GM19193 (cell line): ENCODE measurements around the gene MZF1.
A peak's percentile ranks its signal among the peaks of the same experiment; 100 is the strongest.

Source experiments
- POLR2A ChIP-seq: IDR thresholded peaks from 4 replicates; pipeline ENCODE4 v1.6.1; 2011; ENCODE audit not compliant: insufficient read depth, insufficient read length; ENCODE audit errors: extremely low read depth

The MZF1 gene

DNA sequence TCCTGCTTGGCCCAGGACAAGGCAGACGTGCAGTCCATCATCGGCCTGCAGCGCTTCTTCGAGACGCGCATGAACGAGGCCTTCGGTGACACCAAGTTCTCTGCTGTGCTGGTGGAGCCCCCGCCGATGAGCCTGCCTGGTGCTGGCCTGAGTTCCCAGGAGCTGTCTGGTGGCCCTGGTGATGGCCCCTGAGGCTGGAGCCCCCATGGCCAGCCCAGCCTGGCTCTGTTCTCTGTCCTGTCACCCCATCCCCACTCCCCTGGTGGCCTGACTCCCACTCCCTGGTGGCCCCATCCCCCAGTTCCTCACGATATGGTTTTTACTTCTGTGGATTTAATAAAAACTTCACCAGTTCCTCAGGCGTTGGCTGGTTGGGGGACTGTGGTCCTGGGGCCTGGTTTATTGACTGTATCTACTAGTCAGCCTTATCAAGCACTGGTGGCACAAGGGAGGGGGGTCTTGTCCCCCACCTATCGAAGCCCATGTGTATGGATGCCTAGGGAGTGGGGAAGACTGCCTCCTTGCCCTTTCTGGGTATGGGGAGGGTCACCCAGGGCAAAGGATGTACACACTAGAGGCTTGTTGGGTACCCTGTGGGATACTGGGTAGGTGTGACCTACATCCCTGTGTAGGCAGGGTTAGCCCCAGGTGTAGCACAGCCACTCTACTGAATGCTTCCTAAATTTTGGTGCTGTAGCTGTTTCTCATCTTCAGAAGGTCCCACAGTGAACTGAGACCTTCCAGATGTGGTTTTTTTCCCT, 22.6 kb downstream of the MZF1 start:
- no peak for TF ChIP-seq POLR2A

DNA sequence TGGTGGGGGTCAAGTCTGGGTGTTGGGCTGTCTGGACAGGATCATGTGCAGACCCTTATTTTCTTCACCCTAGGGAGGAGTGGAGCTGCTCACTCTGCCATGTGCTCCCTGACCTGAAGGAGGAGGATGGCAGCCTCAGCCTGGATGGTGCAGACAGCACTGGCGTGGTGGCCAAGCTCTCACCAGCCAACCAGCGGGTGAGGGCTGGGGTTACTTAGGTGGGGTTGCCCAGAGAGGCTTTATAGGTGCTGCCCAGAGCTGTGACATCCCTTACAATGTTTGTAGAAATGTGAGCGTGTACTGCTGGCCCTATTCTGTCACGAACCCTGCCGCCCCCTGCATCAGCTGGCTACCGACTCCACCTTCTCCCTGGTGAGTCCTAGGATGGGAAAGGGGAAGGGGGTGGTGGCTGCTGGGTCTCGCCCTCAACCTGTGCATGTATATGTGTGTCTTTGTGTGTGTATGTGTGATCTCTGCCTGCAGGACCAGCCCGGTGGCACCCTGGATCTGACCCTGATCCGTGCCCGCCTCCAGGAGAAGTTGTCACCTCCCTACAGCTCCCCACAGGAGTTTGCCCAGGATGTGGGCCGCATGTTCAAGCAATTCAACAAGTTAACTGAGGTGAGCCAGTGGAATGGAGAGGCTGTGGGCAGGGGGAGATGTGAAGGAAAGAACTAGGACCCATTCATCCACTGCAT, 23.3 kb downstream of the MZF1 start:
- no peak for TF ChIP-seq POLR2A

DNA sequence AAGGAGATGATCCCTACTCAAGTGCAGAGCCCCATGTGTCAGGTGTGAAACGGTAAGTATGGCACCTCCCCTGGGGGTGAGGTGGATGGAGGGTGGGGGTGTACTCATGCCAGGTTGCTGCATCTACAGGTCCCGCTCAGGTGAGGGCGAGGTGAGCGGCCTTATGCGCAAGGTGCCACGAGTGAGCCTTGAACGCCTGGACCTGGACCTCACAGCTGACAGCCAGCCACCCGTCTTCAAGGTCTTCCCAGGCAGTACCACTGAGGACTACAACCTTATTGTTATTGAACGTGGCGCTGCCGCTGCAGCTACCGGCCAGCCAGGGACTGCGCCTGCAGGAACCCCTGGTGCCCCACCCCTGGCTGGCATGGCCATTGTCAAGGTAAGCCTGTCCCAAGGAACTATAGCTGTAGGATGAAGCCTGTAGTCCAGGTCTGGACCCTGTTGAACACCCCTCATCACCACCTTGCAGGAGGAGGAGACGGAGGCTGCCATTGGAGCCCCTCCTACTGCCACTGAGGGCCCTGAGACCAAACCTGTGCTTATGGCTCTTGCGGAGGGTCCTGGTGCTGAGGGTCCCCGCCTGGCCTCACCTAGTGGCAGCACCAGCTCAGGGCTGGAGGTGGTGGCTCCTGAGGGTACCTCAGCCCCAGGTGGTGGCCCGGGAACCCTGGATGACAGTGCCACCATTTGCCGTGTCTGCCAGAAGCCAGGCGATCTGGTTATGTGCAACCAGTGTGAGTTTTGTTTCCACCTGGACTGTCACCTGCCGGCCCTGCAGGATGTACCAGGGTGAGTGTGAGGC, 24.1 kb downstream of the MZF1 start:
- TF ChIP-seq POLR2A = no peak

DNA sequence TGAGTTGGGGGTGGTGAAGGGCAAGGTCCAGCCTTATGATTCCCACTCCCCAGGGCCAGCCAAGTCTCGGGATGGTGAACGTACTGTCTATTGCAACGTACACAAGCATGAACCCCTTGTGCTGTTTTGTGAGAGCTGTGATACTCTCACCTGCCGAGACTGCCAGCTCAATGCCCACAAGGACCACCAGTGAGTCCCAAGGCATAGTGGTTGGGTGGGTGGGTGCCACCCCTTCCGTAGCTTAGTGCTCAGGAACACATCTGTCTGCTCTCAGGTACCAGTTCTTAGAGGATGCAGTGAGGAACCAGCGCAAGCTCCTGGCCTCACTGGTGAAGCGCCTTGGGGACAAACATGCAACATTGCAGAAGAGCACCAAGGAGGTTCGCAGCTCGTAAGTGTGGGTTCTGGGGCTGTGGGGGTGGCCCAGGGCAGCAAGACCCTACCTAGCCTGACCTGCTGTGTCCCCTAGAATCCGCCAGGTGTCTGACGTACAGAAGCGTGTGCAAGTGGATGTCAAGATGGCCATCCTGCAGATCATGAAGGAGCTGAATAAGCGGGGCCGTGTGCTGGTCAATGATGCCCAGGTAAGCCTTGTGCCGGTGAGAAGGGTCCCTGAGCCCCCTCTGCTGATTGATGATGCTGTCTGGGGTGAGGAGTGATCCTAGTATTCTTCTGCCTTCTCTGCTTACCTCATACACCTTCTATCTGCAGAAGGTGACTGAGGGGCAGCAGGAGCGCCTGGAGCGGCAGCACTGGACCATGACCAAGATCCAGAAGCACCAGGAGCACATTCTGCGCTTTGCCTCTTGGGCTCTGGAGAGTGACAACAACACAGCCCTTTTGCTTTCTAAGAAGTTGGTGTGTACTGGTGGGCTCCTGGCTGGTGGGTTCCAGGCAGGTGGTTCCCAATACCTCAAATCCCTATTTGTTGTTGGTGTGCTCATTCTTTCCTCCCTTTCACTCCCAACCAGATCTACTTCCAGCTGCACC, 25.5 kb downstream of the MZF1 start:
- TF ChIP-seq POLR2A = no peak

GRCh38 chr19:58546019-58546530, 27.1 kb downstream of the MZF1 start:
- no peak for TF ChIP-seq POLR2A

- TF ChIP-seq POLR2A = no peak
These were observed 27.7 kb downstream of the MZF1 start for GRCh38 chr19:58545286-58546018.

GRCh38 chr19:58544591-58545285, 28.4 kb downstream of the MZF1 start:
- no peak for TF ChIP-seq POLR2A

- peak; percentile 99 for TF ChIP-seq POLR2A
These were observed 29.1 kb downstream of the MZF1 start, which contains the start of gene TRIM28 for GRCh38 chr19:58543826-58544590. TRIM28 (plus strand) TSS chr19:58544064; CDS start chr19:58544758, 694 bp downstream.

GRCh38 chr19:58538257-58539168, 34.6 kb downstream of the MZF1 start:
- TF ChIP-seq POLR2A = no peak

GRCh38 chr19:58536852-58537798, 36.0 kb downstream of the MZF1 start:
- no peak for TF ChIP-seq POLR2A
